OCI-LY7 (cell line): Measurements from ENCODE around the gene GLRX5. TPM values are rescaled to one million over a fixed set of nuclear protein-coding genes. Genes with fewer than 3 reads are reported as not detected.
A peak's percentile ranks its signal among the peaks of the same experiment; 100 is the strongest.
"Not testable (repeated sequence)": the region's sequence is repeated elsewhere in the genome, so short reads cannot be mapped to it uniquely, and the experiment has no call there.

Experiments
- BruUV-seq: library from RNA; stranded (reverse); fragments of 400-500 nt; replicated peaks from 2 replicates; lab custom pipeline; 2021; lab: Mats Ljungman, UMichigan
- CTCF ChIA-PET: fragments of 300-600 bp; sonication (Branson Sonifier 250); formaldehyde crosslinking; loops from one replicate; lab custom pipeline; 2022; ENCODE audit warnings: antibody characterized with exemption; ENCODE audit not compliant: unreplicated experiment; lab: Charles Lee
- POLR2A ChIA-PET: fragments of 300-600 bp; sonication (Branson Sonifier 250); formaldehyde crosslinking; loops from one replicate; lab custom pipeline; 2022; ENCODE audit warnings: antibody characterized with exemption; lab: Charles Lee
- DNase-seq: peaks from one replicate; pipeline ENCODE4 v3.0.0-alpha.2; 2015; ENCODE audit warnings: low spot score
- H2AFZ ChIP-seq: fragments of 200-600 bp; sonication (generic), shearing (Covaris generic); 2 replicates; pipeline ENCODE4 v1.6.1; 2014; ENCODE audit warnings: mild to moderate bottlenecking, antibody characterized with exemption, low read length, moderate library complexity
- H3K27ac ChIP-seq: fragments of 200-600 bp; sonication (generic); 2 replicates; pipeline ENCODE4 v1.5.1; 2014; ENCODE audit warnings: mixed run types, low read depth, mild to moderate bottlenecking, moderate library complexity, low read length, inconsistent platforms; ENCODE audit not compliant: poor library complexity, severe bottlenecking
- H3K36me3 ChIP-seq: fragments of 200-600 bp; sonication (generic); 2 replicates; pipeline ENCODE4 v1.6.1; 2014; ENCODE audit warnings: mild to moderate bottlenecking, antibody characterized with exemption, low read length, moderate library complexity, mixed read lengths; ENCODE audit not compliant: insufficient read depth
- H3K4me1 ChIP-seq: fragments of 200-600 bp; sonication (generic); 2 replicates; pipeline ENCODE4 v1.5.1; 2014; ENCODE audit warnings: mild to moderate bottlenecking, low read length; ENCODE audit not compliant: insufficient read depth, poor library complexity, severe bottlenecking
- H3K4me2 ChIP-seq: fragments of 200-600 bp; sonication (generic); 2 replicates; pipeline ENCODE4 v1.6.1; 2014; ENCODE audit warnings: mild to moderate bottlenecking, low read length
- H3K4me3 ChIP-seq: fragments of 200-600 bp; sonication (generic); 2 replicates; pipeline ENCODE4 v1.5.1; 2014; ENCODE audit warnings: mild to moderate bottlenecking, low read depth, low read length; ENCODE audit not compliant: poor library complexity, severe bottlenecking
- H3K79me2 ChIP-seq: fragments of 200-600 bp; sonication (generic); 2 replicates; pipeline ENCODE4 v1.6.1; 2016; ENCODE audit warnings: low read depth, mild to moderate bottlenecking, low read length, moderate library complexity, mixed read lengths; ENCODE audit not compliant: insufficient read depth
- H3K9me2 ChIP-seq: fragments of 200-600 bp; sonication (generic); 2 replicates; pipeline ENCODE4 v1.6.1; 2016; ENCODE audit warnings: mild to moderate bottlenecking, low read length, mixed read lengths; ENCODE audit not compliant: insufficient read depth
- H3K9me3 ChIP-seq: fragments of 200-600 bp; sonication (generic); 2 replicates; pipeline ENCODE4 v1.6.1; 2014; ENCODE audit warnings: mild to moderate bottlenecking, mixed run types, low read length, mixed read lengths
- H4K20me1 ChIP-seq: fragments of 200-600 bp; sonication (generic); 2 replicates; pipeline ENCODE4 v1.6.1; 2014; ENCODE audit warnings: mild to moderate bottlenecking, antibody characterized with exemption, low read length, moderate library complexity, mixed read lengths; ENCODE audit not compliant: insufficient read depth
- EZH2phosphoT487 ChIP-seq: fragments of 200-600 bp; sonication (generic); IDR thresholded peaks from 2 replicates; pipeline ENCODE4 v1.6.1; 2018; ENCODE audit warnings: low read depth, borderline replicate concordance, mild to moderate bottlenecking, mixed run types, antibody characterized with exemption, low read length, moderate library complexity, mixed read lengths
- intact Hi-C: fragments of 100-400 bp; cut with micrococcal nuclease; formaldehyde crosslinking; loops from one replicate; pipeline ENCODE4 v1.10.0; 2022; ENCODE audit not compliant: unreplicated experiment
- total RNA-seq, 2 experiments: library from RNA; depleted of rRNA in 1 of 2; stranded (reverse); fragments of >200 nt in 1 of 2; shearing (Covaris generic) in 1 of 2; gene quantifications; 2 replicates each; pipeline ENCODE4 v1.2.3, GENCODE V29; 2014 to 2022
- TF ChIP-seq, protein P1 (sequence below): fragments of 200-600 bp; sonication (generic); conservative IDR thresholded peaks from 2 replicates; pipeline ENCODE4 v1.5.1; 2014; ENCODE audit warnings: mild to moderate bottlenecking, antibody characterized with exemption, low read length, moderate library complexity, mixed read lengths

GLRX5 gene
- total RNA-seq, 2 experiments from 2014 or later = 68.2 to 78.4 TPM

DNA sequence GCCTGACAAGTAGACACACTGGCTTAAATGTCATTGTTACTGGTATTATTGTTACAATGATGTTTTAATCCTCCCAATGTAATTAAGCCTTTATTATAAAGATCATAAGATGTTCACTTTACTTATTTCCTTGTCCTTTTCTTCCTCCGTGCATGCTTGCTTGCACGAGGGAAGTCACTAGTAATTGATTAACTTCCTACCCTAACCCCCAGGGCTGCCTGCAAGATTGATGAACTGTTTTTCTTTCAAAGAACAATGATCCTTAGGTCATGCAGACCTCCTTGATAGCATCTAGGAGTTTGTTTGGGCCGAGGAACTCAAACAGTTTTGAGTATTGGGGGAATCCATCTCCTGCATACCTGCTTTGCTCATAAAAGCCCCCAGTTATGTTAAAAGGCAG, 43.0 kb downstream of the GLRX5 start:
- Histone ChIP-seq H3K9me3 (no peaks in the 10 kb centered on the region), H3K79me2 (no peaks in the 10 kb centered on the region), H3K4me2 (peak overlapping the region; percentile 62), H3K4me1 (peaks cover 26% of the 10 kb centered on the region), H3K9me2 (no peaks in the 10 kb centered on the region), H3K4me3 (no peak overlapping the region), H4K20me1 (no peaks in the 10 kb centered on the region), H3K36me3 (no peaks in the 10 kb centered on the region), H3K27ac (no peak overlapping the region), H2AFZ (no peak overlapping the region)
- no TSS peak for BruUV-seq
- CTCF ChIA-PET = no interaction called here
- no peak for DNase-seq
- intact Hi-C loops = no loop called here
- TF ChIP-seq EZH2phosphoT487 = no peak
- TF ChIP-seq, protein P1, sequence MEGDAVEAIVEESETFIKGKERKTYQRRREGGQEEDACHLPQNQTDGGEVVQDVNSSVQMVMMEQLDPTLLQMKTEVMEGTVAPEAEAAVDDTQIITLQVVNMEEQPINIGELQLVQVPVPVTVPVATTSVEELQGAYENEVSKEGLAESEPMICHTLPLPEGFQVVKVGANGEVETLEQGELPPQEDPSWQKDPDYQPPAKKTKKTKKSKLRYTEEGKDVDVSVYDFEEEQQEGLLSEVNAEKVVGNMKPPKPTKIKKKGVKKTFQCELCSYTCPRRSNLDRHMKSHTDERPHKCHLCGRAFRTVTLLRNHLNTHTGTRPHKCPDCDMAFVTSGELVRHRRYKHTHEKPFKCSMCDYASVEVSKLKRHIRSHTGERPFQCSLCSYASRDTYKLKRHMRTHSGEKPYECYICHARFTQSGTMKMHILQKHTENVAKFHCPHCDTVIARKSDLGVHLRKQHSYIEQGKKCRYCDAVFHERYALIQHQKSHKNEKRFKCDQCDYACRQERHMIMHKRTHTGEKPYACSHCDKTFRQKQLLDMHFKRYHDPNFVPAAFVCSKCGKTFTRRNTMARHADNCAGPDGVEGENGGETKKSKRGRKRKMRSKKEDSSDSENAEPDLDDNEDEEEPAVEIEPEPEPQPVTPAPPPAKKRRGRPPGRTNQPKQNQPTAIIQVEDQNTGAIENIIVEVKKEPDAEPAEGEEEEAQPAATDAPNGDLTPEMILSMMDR = no peak
- POLR2A ChIA-PET = interaction anchor here (0.7 kb wide), 1 partner anchor 141 kb away, joined by 5 read pairs; no protein-coding TSS in a partner anchor

DNA sequence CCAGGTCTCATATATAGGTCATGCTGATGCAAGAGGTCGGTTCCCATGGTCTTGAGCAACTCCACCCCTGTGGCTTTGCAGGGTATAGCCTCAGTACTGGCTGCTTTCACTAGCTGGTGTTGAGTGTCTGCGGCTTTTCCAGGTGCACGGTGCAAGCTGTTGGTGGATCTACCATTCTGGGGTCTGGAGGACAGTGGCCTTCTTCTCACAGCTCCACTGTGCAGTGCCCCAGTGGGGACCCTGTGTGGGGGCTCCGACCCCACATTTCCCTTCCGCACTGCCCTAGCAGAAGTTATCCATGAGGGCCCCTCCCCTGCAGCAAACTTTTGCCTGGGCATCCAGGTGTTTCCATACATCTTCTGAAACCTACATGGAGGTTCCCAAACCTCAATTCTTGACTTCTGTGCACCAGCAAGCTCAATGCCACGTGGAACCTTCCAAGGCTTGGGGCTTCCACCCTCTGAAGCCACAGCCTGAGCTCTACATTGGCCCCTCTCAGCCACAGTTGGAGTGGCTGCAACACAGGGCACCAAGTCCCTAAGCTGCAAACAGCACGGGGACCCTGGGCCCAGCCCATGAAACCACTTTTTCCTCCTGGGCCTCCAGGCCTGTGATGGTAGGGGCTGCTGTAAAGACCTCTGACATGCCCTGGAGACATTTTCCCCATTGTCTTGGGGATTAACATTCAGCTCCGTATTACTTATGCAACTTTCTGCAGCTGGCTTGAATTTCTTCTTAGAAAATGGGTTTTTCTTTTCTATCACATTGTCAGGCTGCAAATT, 49.2 kb downstream of the GLRX5 start:
- H3K9me3 ChIP-seq, POLR2A ChIA-PET, DNase-seq: not testable (repeated sequence)

GRCh38 chr14:95585953-95586620, 51.2 kb downstream of the GLRX5 start:
- Histone ChIP-seq H3K4me3 (no peak overlapping the region), H3K4me1 (no peaks in the 10 kb centered on the region), H3K27ac (no peak overlapping the region), H4K20me1 (no peaks in the 10 kb centered on the region), H3K79me2 (no peaks in the 10 kb centered on the region), H2AFZ (no peak overlapping the region), H3K36me3 (no peaks in the 10 kb centered on the region), H3K9me3 (no peaks in the 10 kb centered on the region), H3K9me2 (no peaks in the 10 kb centered on the region), H3K4me2 (no peak overlapping the region)
- no TSS peak for BruUV-seq
- no peak for DNase-seq
- TF ChIP-seq EZH2phosphoT487 = no peak
- TF ChIP-seq, protein P1 = no peak
- POLR2A ChIA-PET = no interaction called here
- intact Hi-C loops = no loop called here
- CTCF ChIA-PET = no interaction called here

More for the DNA sequence above, 49.2 kb downstream of the GLRX5 start:
- H4K20me1 ChIP-seq, H3K4me3 ChIP-seq, BruUV-seq, H3K9me2 ChIP-seq, CTCF ChIA-PET, H2AFZ ChIP-seq, H3K4me1 ChIP-seq, H3K79me2 ChIP-seq, H3K27ac ChIP-seq, H3K4me2 ChIP-seq, H3K36me3 ChIP-seq, intact Hi-C loops: not testable (repeated sequence)

DNA sequence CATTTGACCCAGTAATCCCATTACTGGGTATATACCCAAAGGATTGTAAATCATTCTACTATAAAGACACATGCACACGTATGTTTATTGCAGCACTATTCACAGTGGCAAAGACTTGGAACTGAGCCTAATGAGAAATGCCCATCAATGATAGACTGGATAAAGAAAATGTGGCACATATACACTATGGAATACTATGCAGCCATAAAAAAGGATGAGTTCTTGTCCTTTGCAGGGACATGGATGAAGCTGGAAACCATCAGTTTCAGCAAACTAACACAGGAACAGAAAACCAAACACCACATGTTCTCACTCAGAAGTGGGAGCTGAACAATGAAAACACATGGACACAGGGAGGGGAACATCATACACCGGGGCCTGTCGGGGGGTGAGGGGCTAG, 56.3 kb downstream of the GLRX5 start:
- H4K20me1 ChIP-seq, H2AFZ ChIP-seq, H3K4me1 ChIP-seq, POLR2A ChIA-PET, CTCF ChIA-PET, BruUV-seq, DNase-seq, H3K4me2 ChIP-seq, H3K79me2 ChIP-seq, H3K9me3 ChIP-seq, H3K27ac ChIP-seq, H3K36me3 ChIP-seq, H3K9me2 ChIP-seq, intact Hi-C loops, H3K4me3 ChIP-seq: not testable (repeated sequence)
